Stimulated activated CD4-positive, alpha-beta T cell treated with anti-CD3 and anti-CD28 coated beads, Interleukin-15, amount 100 ng/mL, for 24 hours (primary cell): ENCODE results near the gene ASIP.
"Not testable (repeated sequence)": the region's sequence is repeated elsewhere in the genome, so short reads cannot be mapped to it uniquely, and the experiment has no call there.

Experiments used
- DNase-seq: peaks from one replicate; pipeline ENCODE4 v3.0.0-alpha.2; 2020

The ASIP gene

DNA sequence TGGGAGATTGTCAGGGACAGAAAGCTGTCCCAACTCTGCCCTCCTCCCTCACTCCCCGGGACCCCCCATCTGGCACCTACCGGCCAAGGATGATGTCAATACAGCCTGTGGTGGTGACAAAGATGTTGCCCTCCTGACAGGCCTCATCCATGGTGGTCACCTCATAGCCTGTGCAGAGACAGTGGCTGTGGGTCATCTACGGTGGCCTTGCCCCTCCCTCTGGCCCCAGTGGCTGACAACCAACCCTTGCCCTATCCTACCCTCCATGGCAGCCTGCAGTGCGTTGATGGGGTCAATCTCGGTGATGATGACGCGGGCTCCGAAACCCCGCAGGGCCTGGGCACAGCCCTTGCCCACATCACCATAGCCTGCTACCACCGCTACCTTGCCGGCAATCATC, 49.2 kb downstream of the ASIP start:
- no peak for DNase-seq

DNA sequence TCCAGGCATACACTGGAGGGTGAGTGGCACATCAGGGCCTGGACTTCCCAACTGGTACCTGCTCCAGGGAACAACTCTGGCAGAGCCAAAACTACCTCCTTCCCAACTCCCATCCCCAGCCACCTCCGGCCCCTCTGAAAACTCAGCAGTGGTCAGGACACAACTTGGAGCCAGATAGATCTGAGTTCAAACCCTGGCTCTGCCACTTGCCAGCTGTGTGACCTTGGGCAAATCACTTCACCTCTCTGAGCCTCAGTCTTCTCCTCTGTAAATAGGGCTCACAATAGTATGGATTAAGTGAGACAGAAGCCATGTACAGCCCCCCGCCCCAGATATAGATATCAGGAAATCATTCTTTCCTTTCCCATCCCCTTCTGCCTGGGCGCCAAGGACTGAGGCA, 51.3 kb downstream of the ASIP start:
- DNase-seq, result no peak

DNA sequence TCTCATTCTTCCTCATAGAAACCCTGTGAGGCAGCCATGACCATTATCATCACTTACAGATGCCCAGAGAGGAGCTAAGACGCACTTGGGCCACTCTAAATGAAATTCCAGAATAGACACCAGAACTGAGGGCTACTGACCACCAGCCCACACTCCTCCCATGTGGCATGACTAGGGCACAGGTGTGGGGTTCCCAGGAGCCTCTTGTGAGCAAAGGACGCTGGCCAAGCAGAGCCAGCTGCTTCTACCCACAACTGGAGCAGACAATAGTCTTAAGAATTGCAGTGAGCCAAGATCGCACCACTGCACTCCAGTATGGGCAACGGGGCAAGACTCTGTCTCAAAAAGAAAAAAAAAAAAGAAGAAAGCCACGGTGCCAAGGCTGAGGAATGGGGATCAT, 51.9 kb downstream of the ASIP start:
- DNase-seq, result no peak

DNA sequence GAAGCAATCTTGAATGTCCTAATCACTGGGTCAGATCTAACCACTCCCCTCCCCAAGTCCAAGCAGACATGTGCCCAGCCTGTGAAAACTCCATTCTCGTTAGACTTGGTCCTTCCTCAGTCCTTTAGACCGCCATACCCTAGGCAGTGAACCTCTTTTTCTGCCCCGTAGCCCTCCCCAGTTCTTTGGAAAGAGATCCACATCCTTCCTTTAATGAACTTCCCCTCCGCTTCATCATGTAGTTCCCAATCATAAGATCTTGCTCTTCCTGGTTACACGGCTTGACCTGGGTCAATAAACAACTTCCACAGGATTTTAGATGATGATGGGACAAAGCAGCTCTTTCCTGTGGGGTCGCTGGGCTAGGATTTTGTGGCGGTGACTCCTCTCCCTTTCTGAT, 52.4 kb downstream of the ASIP start:
- no peak for DNase-seq

DNA sequence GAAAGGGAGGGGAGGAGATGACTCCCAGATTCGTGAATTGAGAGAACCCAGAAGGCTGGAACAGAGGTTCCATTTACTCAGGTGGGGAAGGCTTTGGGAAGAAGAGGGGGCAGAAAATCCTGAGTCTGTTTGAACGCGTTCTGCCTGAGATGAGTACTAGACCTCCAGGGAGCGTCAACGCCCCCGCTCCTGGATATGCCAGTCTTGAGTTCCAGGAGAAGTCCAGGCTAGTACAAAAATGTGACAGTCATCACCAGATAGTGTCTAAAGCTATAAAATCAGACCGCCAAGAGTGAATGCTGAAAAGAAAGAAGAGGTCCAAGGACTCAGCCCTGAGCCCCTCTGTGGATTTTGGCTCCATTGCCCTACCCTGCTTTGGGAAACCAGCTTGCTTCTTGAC, 53.3 kb downstream of the ASIP start:
- DNase-seq, result no peak

DNA sequence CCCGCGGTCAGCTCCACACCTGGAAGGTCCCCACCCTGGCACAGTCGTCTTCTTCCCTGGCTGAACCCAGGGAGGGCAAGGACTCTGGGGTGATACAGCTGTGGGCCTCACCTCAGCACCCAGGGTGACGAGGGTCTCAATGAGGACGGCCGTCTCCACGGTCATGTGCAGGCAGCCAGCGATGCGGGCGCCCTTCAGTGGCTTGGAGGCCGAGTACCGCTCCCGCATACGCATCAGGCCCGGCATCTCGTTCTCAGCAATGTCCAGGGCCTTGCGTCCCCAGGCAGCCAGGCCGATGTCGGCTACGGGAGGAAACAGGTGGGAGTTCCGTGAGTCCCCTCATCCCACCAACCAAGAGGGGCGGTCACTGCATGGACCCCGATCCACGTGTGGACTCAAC, 54.1 kb downstream of the ASIP start:
- no peak for DNase-seq

DNA sequence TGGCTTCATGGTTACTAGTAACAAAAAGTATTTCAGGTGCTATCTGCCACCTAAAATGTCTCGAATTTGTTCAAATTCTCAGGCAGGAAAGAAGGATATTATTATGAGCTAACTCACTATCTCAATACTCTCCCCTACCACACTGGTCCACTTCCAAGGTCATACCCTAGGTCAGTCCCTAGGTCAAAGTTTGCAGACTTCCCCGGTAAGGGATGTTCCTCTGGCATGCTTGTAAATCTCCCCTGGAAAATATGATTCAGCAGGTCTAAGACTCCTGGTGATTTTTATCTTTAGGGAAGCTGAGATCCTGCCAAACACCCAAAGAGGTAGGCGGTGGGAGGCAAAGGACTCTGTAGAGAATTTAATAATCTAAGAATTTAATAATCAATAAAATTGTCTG, 55.2 kb downstream of the ASIP start:
- DNase-seq, result no peak

DNA sequence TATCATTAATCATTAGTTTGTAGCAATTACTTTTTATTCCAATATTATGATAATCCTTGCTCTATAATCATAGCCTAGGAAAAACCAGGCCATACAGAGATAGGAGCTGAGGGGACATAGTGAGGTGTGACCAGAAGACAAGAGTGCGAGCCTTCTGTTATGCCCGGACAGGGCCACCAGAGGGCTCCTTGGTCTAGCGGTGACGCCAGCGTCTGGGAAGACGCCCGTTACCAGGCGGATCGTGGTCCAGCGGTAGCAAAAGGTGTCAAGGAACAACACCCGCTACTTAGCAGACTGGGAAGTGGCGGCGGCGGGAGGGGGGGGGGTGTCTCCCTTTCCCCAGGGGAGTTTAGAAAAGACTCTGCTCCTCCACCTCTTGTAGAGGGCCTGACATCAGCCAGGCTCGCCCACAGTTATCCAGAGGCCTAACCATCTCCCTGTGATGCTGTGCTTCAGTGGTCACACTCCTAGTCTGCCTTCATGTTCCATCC, 57.1 kb downstream of the ASIP start:
- DNase-seq, result not testable (repeated sequence)

DNA sequence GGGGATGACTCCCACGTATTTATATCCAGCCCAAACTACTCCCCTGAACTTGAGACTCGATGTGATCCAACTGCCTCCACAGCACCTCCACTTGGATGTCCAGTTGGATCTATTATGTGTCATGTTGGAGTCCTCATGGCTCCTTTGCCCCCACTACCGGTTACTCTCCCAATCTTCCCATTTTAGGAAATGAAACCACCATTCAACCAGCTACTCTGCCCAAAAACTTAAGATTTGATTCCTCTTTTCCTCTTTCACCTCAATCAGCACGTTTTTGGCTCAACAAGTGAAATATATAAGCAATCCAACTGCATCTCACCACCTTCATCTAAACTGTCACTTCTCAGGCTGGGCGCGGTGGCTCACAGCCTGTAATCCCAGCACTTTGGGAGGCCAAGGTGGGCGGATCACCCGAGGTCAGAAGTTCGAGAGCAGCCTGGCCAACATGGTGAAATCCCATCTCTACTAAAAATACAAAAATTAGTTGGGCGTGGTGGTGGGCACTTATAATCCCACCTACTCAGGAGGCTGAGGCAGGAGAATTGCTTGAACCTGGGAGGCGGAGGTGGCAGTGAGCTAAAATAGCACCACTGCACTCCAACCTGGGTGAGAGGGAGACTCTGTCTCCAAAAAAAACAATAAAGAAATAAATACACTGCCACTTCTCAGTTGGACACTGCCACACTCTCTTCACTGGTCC, 58.5 kb downstream of the ASIP start:
- DNase-seq, result no peak

DNA sequence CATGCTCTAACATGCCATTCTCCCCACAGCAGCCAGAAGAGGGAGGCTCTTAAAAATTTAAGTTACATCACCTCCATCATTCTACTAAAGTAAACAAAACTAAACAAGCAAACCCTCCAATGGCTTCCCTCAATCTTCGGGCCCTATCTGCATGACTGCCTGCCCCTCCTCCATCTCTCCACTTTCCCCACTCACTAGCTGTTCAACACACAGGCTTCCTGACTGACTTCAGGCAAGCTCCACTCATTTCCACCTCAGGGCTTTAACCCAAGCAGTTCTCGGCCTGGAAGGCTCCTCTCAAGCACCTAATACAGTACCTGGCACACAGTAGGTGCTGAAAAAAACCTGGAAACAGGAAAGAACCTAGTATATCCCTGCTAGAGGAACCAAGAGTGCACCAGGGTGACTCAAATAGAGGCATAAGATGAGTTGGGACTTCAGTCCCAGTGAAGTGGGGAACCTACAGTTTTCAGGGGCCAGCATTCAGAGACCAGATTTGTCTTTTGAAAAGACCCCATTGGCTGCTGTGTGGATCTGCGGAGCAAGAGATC, 59.1 kb downstream of the ASIP start:
- DNase-seq, result no peak

DNA sequence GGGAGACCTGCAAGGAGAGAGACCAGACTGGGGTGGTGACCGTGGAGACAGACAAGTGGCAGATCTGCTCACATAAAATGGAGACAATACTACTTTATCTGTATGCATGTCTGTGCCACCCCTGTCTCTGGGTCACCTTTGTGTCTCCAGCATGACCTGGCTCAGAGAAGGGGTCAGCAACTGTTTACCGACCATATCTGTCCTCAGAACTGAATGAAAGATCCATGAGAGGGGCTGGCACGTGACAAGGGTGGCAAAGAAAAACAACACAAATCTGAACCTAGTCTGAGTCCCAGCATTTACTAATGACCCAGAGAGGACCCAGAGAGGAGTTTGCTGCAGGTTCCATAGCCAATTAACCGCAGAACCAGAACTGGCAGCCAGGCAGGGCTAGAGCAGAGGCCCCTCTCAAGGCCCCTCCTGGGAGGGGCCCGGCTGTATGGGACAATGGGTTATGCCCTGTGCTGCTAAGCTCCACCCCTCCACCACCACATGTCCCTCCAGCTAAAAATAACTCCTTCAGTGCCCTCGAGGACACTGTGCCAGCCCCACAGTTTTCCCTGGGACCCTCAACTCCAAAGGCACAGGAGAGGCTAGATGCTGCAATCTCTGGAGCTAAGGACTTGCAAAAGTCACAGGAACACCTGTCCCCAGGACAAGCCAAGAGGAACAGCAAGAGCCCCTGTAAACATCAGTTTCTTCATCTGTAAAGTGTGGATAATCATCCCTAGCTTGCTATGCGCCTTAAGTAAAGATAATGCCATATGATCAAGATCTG, 59.8 kb downstream of the ASIP start:
- peak; percentile 9 for DNase-seq

DNA sequence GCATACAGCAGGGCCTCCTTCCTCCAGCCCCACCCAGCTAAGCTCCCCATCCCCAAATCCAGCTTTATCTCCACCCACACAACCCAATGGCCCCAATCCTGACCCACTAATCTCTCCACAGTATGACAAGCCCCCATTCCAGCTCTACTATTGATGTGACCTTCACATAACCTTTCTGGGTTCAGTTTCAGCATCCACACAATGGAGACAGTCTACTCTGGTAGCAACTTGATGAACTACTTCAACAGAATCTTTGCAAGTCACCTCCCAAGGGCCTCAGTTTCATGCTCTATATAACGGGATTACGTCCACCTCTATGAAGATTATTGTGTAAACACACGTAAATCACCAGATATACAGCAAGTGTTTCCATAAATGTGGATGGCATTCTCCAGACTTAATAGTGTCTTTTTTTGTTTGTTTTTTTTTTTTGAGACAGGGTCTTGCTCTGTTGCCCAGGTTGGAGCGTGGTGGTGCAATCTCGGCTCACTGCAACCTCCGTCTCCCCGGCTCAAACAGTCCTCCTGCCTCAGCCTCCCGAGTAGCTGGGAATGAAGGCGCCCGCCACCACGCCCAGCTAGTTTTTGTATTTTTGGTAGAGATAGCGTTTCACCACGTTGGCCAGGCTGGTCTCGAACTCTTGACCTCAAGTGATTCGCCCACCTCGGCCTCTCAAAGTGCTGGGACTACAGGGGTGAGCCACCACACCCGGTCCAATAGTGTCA, 60.5 kb downstream of the ASIP start:
- peak; percentile 16 for DNase-seq

DNA sequence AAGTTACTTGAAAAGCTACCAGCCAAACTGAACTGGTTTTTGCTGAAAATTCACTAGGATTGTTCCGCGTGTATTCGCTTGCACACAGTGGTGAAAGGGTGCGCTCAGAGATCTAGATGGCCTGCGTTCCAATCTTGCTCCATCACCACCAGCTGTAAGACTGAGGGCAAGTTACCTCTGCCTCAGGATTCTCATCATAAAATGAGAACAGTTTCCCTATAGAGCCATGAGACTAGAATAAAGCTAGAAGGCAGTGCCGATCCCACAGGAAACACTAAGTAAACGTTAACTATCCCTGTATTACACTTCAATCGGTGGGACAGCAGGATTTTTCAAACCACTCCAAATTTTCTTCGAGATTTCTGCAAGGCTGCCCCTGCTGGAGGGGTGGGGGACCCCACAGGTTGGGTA, 61.1 kb downstream of the ASIP start:
- no peak for DNase-seq

DNA sequence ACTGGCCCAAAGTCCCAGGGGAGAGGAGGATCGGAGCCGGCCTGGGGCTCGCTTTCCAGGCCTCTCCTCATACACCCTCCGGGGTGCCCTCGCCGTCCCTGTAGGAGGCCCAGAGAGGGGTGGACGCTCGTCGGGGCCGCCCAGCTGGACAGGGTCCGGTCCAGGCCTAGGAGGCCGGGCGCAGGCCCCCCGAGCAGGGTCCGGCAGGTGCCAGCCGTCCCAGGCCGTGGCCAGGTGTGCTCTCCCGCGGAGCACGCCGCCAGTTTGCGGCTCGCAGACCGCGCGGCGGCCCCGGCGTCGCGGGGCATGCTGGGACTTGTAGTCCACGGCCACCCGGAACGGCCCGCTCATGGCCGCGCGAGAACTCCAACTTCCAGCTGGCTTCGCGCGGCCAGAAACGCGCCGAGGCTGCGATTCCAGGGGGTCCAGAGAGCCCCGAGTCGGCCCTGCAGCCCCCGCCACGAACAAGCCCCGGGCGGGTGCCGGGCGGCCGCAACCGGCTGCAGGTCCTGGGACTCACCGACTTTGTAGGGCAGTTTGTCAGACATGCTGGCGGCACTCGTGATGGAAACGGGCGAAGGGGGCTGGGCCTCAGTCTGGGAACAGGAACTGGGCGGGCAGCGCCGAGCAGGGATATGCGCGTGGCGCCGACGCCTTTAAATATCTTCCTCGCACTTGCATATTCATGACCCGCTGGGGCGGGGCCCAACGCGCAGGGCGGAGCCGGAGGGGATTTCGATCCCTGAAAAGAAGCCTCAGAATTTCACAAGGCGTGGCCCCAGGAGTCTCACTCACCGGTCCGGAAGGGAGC, 61.7 kb downstream of the ASIP start, which contains the start of gene AHCY:
Gene AHCY, minus strand, starts transcription at position 633 of the 811 bp plus-strand sequence. Its CDS starts 85 bp downstream, at position 548.
- peak; percentile 99 for DNase-seq

DNA sequence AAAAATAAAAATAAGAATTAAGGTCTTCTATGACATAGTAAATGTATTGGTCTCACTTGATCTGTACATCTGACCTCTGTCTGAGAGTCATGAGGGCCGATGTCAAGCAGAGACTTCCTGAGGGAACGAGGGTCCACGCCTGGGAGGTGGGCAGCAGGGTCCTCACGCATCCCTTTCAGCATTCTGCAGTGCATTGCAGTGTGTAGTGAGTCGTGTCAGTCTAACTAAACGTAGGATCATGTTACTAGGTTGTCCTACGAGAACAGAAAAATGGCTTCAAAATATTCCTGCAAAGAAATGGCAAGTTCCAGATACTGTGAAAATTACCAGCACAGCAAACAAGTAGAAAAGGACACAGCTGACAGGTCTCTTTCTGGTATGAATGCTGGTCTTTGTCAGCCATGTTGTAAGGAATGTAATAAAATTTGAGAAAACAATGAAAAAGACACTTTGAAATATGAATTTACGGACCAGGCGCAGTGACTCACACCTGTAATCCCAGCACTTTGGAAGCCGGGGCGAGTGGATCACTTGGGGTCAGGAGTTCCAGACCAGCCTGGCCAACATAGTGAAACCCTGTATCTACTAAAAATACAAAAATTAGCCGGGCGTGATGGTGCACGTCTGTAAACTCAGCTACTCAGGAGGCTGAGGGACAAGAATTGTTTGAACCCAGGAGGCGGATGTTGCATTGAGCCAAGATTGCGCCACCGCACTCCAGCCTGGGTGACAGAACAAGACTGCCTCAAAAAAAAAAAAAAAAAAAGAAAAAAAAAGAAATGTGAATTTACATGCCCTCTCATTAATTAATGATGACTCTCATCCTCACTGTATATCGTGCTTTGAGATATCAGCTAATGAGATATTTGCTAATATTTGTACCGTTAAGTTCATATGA, 64.4 kb downstream of the ASIP start:
- no peak for DNase-seq

DNA sequence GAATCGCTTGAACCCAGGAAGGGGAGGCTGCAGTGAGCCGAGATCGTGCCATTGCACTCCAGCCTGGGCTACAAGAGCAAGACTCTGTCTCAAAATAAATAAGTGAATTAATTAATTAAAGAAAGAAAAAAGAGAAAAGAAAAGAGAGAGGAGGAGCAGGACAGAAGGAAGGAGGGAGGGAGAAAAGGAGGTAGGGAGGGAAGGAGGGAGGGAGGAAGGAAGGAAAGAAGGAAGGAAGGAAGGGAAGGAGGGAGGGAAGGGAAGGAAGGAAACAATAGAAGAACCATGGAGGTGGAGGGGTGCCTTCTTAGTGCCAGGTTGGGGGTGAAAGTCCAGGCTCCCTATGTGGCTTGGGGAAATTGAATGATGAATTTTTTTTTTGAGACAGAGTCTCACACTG, 68.5 kb downstream of the ASIP start:
- no peak for DNase-seq

DNA sequence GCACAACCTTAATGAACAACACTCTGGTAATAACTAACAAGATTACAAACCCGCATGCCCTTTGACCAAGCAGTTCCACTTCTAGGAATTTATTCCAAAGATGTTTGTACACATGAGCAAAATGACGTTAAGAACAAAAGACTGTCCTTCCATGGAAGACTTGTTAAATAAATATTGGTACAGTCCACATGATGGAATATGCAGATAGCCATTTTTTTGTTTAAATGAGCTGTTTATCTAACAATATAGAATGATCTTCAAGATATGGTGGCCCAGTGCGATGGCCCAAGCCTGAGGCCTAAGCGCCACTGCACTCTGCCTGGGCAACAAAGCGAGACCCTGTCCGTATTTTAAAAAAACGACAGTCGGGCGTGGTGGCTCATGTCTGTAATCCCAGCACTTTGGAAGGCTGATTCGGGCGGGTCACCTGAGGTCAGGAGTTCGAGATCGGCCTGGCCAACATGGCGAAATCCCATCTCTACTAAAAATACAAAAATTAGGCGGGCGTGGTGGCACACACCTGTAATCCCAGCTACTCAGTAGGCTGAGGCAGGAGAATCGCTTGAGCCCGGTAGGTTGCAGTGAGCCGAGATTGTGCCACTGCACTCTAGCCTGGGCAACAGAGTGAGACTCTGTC, 69.4 kb downstream of the ASIP start:
- no peak for DNase-seq

DNA sequence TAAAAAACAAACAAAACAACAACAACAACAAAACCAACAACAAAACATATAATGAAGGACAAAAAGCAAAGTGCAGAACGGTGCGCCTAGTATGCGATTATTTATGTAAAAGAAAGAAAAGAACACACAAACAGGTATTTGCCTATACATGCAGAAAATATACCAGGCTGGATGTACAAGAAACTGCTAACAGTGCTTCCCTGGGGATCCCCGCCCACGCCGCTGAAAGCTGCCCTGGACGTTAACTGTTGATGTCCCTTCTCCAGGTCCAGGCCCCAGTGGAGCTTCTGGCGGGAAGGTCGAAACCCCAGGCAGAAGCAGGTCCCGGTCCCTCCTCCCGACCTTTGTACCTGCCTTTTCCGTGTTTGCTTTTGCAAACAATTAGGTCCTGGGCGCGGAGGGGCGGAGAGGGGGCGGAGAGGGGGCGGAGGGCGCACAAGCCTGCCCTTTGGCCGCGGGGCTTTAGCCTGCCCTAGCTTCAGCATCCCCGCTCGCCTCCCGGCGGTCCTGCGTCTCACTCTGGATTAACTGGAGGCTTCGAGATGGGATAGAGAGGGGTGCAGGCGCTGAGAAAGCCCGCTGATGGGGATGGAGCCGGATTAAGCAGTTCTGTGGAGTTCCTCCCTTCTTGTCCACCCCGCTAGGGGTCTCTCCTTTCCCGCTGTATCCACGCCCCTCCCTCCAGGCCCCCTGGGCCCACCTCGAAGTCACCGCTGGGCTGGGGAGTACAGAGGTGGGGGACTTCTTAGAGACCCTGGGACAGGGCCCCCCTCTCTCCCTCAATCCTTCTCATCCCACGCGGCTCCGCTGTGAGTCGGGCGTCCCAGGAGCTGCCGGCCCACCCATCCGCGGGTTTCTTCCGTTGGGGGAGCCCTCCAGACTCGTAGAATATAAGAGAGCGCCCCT, 70.1 kb downstream of the ASIP start:
- DNase-seq, result no peak

DNA sequence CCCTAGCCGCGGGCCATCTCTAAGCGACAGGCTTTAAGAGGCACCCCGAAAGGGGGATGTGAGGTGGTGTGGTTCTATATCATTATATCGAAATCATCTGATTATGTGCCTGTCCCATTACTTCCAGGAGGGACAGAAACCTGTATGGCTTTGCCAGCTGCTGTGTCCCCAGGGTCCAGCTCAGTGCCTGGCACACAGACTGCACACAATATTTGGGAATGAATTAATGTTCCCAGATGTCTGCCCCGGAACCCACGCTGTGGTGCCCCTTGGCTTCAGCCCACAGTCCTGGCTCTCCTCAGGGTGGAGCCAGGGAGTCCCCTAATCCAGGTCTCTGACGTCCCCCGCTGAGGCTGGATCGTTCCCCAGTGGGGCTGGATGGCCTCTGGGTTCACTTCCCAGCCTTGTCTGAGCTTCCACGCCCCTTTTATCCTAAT, 70.8 kb downstream of the ASIP start:
- no peak for DNase-seq
